Peyer's patch (tissue), 4 donors: Measurements from ENCODE around the gene ASB2. TPM values are rescaled to one million over a fixed set of nuclear protein-coding genes. Genes with fewer than 3 reads are reported as not detected.
A peak's percentile ranks its signal among the peaks of the same experiment; 100 is the strongest.

Experiments
- DNase-seq, 3 donors: peaks; one replicate each; pipeline ENCODE4 v3.0.0-alpha.2; 2017 to 2019
- H3K27ac ChIP-seq, 4 donors: fragments of 200-600 bp; sonication (generic); one replicate each; pipeline ENCODE4 v1.5.1; 2016 to 2019
- H3K27me3 ChIP-seq, 2 donors: fragments of 200-600 bp; sonication (generic); one replicate each; pipeline ENCODE4 v1.5.1; 2019
- H3K36me3 ChIP-seq, 3 donors: fragments of 200-600 bp; sonication (generic); one replicate each; pipeline ENCODE4 v1.5.1; 2016 to 2019
- H3K4me1 ChIP-seq, 4 donors: fragments of 200-600 bp; sonication (generic); one replicate each; pipeline ENCODE4 v1.5.1; 2016 to 2019
- H3K4me3 ChIP-seq, 4 donors: fragments of 200-600 bp; sonication (generic); 1 replicate in 3 of 4; 2 replicates in 1 of 4; pipeline ENCODE4 v1.5.1; 2016 to 2019; ENCODE audit warnings: mild to moderate bottlenecking in 1 of 4
- H3K9me3 ChIP-seq, 4 donors: fragments of 200-600 bp; sonication (generic); one replicate each; pipeline ENCODE4 v1.5.1; 2016 to 2019; ENCODE audit warnings: mild to moderate bottlenecking in 1 of 4
- POLR2A ChIP-seq, 2 donors: fragments of 450-650 bp; IDR thresholded peaks; one replicate each; pipeline ENCODE4 v1.5.1; 2017; ENCODE audit warnings: antibody characterized with exemption in 2 of 2, mild to moderate bottlenecking in 2 of 2, moderate library complexity in 2 of 2
- total RNA-seq, 4 donors: library from RNA; depleted of rRNA; stranded (reverse); fragments of >200 nt; gene quantifications; one replicate each; pipeline ENCODE4 v1.1.0, GENCODE V29; 2016
- TF ChIP-seq, protein P1 (sequence below), 6 experiments: fragments of 450-650 bp in 4 of 6; fragments of 200-600 bp in 2 of 6; sonication (generic) in 1 of 6; IDR thresholded peaks; one replicate each; pipeline ENCODE4 v1.5.1; 2017 to 2019; ENCODE audit warnings: antibody characterized with exemption in 6 of 6, mild to moderate bottlenecking in 3 of 6, moderate library complexity in 1 of 6

Gene ASB2
- total RNA-seq, 4 donors from 2014 or later: 3.2 to 32.2 (median 5.4) TPM

DNA sequence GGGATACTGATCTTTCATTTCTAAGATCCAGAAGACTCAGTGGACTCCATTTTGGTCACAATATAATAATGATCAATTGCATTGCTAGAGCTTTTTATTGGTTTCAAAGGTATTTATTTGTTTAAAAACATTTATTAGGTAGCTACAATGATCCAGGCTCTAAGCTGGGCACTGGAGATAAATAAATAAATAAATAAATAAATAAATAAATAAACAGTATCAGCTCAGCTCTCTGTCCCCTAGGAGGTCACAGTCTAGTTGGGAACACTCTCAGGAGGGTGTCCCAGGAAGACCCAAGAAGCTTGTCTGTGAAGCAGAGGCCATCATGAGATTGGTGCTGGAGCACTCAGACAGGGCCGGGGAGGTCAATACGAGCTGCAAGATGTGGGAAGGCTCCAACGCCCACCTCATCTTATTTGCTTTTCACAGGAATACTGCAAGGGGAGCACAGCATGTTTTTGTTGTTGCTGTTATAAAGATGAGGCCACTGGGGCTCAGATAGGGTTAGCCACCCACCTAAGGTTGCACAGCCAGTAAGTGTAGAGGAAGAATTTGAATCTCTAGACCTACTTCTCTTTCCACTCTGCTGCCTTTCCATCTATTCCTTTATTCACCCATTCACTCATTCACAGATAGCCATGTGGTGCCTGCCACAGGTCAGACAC, 15.5 kb downstream of the ASB2 start:
- Histone ChIP-seq H3K9me3 (no peaks in the 10 kb centered on the region), H3K36me3 (no peaks in the 10 kb centered on the region), H3K27me3 (no peaks in the 10 kb centered on the region), H3K4me3 (no peak overlapping the region), H3K27ac (peak overlapping the region; percentile 29 to 84 (median 77)), H3K4me1 (peaks cover 0 to 72% (median 62%) of the 10 kb centered on the region in 4 donors)
- no peak for DNase-seq
- TF ChIP-seq POLR2A (IDR thresholded peaks at IDR 0.05): no peak
- TF ChIP-seq, protein P1, sequence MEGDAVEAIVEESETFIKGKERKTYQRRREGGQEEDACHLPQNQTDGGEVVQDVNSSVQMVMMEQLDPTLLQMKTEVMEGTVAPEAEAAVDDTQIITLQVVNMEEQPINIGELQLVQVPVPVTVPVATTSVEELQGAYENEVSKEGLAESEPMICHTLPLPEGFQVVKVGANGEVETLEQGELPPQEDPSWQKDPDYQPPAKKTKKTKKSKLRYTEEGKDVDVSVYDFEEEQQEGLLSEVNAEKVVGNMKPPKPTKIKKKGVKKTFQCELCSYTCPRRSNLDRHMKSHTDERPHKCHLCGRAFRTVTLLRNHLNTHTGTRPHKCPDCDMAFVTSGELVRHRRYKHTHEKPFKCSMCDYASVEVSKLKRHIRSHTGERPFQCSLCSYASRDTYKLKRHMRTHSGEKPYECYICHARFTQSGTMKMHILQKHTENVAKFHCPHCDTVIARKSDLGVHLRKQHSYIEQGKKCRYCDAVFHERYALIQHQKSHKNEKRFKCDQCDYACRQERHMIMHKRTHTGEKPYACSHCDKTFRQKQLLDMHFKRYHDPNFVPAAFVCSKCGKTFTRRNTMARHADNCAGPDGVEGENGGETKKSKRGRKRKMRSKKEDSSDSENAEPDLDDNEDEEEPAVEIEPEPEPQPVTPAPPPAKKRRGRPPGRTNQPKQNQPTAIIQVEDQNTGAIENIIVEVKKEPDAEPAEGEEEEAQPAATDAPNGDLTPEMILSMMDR (IDR thresholded peaks at IDR 0.05): no peak

DNA sequence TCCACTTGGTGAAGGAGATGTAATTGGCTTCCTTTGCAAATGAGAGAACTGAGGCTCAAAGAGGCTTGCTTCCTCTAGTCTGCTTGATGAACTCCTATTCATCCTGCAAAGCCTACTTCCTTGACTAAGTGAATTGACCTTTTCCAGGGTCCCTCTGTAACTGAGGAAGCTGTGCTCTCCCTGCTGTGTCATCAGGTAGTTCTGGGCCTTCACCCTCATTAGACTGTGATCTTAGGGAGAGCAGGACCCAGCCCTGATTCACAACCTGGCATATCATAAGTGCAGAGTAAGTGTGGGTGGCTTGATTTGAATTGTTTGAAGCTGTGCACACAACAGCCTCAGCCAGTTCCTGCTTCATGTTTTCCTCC, 16.3 kb downstream of the ASB2 start:
- Histone ChIP-seq H3K9me3 (no peaks in the 10 kb centered on the region), H3K27me3 (no peaks in the 10 kb centered on the region), H3K4me3 (no peak overlapping the region), H3K36me3 (no peaks in the 10 kb centered on the region), H3K4me1 (peaks cover 0 to 77% (median 61%) of the 10 kb centered on the region in 4 donors), H3K27ac (peak overlapping the region; percentile 72 to 84 (median 82))
- TF ChIP-seq, protein P1 (IDR thresholded peaks at IDR 0.05): no peak
- no peak for TF ChIP-seq POLR2A (IDR thresholded peaks at IDR 0.05)
- DNase-seq: no peak

DNA sequence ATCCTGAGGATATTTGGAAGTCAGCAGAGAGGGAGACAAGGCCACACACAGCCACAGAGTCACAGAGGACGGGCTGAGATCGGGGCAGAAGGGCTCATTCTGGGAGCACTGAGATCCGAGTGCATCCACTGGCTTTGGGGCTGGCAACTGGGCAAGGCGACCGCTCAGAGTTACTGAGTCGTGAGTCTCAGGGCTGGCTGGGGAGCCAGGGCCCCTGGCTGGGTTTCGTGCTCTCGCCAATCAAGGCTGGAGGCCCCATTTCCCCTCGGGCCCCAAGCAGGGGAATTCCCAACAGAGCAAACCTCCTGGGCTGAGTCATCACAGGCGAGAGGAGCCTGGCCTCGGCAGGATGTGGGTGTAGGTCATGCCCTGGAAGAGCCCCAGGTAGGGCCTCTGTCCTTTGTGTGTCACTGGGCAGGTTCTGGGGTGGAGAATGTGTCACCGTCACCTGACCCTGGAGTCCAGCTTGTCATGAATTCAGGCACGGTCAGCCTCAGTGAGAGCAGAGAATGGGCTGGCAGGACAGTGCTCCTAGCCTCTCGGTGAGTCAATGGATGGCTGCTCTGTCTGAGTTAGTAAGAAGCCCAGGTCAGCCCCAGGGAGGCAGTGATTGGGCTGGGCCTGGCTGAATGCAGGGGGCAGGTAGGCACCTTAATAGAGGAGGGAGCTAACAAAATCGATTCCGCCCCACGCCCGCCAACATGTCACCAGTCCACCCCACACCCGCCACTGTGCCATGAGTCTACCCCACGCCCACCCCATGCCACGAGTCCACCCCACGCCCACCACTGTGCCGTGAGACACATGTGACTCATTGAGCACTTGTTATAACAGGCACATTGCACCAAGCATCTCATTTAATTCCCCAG, 16.9 kb downstream of the ASB2 start:
- H3K36me3 ChIP-seq: no peaks in the 10 kb centered on the region
- no peaks in the 10 kb centered on the region for H3K9me3 ChIP-seq
- H3K4me1 ChIP-seq: peaks cover 0 to 74% (median 63%) of the 10 kb centered on the region in 4 donors
- H3K4me3 ChIP-seq: peak overlapping the region in 1 of 4 donors; percentile 3
- peak overlapping the region; percentile 72 to 84 (median 82) for H3K27ac ChIP-seq
- no peak for TF ChIP-seq POLR2A (IDR thresholded peaks at IDR 0.05)
- TF ChIP-seq, protein P1 (IDR thresholded peaks at IDR 0.05): no peak
- peak in 2 of 3 donors; percentile 91 to 94 for DNase-seq
- no peaks in the 10 kb centered on the region for H3K27me3 ChIP-seq

DNA sequence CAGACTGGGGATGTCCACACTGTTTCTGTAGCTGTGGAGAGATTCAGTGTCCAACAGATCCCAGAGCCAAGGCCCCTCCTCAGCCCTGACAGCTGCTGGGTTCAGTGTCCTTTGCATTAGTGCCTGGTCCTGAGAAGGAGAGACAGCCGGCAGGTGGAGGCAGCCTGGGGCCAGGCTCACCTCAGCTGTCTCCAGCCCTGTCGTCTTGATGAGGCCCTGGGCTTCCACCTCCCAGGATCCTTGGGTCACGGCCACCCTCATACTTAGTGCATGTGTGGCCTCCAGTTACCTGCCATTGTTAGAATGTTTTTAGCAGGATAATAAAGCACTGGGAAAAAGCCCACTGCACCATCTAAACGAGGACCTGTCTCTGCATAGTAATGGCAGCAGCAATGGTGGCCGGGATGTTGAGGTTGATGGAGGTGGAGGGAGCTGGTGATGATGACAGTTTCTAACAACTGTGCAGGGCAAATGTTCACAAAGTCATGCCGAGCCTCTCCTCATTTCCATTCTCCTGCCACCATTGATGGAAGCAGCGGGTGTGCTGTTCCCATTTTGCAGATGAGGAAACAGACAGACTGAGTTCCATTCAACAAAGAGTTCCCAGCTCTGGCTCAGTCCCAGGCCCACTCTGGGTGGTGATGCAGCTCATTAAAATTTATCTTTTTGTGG, 17.7 kb downstream of the ASB2 start:
- H3K27me3 ChIP-seq: no peaks in the 10 kb centered on the region
- H3K27ac ChIP-seq: peak overlapping the region; percentile 72 to 84 (median 82)
- H3K4me1 ChIP-seq: peaks cover 0 to 67% (median 56%) of the 10 kb centered on the region in 4 donors
- H3K4me3 ChIP-seq: no peak overlapping the region
- H3K36me3 ChIP-seq: no peaks in the 10 kb centered on the region
- no peak for DNase-seq
- TF ChIP-seq, protein P1 (IDR thresholded peaks at IDR 0.05): no peak
- TF ChIP-seq POLR2A (IDR thresholded peaks at IDR 0.05): no peak
- H3K9me3 ChIP-seq: no peaks in the 10 kb centered on the region

DNA sequence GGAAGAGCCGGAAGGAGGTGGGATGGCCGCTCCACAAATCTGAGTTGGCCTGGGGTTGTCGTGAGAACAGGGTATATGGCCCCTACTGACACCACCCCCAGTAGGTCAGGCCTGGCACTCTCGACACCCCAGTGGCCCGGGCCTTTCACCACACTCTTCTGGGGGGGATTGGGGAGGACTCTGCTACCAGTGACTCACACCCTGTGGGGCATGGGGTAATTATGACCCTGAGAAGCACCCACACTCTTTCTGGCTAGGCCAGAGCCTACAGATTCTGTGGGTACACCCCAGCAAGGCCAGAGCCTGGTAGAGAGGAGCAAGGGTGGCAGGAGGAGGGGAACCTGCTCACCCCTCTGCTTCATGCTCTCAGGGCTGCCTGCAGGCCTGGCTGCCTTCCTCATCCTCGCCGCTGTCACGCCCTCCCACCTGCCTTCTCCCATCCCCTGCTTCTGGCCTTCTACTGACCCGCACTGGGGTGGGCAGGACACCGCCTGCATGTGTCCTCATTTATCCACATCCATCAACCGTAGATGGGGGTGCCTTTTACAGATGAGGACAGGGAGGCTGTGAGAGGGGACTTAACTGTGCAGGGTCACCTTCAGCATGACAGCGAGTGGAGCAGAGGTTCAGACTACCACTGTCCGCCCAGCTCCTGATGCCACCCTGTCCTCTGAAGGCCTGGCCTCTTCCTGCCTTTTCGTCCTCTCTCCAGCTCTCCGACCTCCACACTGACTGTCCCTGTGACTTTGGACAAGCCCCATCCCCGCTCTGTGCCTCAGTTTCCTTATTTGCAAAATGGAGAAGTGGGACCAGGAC, 18.4 kb downstream of the ASB2 start:
- Histone ChIP-seq H3K27me3 (no peaks in the 10 kb centered on the region), H3K9me3 (no peaks in the 10 kb centered on the region), H3K4me3 (no peak overlapping the region), H3K36me3 (no peaks in the 10 kb centered on the region), H3K27ac (peak overlapping the region; percentile 72 to 84 (median 82)), H3K4me1 (peaks cover 0 to 65% (median 56%) of the 10 kb centered on the region in 4 donors)
- DNase-seq: no peak
- TF ChIP-seq, protein P1 (IDR thresholded peaks at IDR 0.05): no peak
